Transverse colon (tissue), 4 donors: ENCODE results near the gene CLOCK. TPM values are rescaled to one million over a fixed set of nuclear protein-coding genes. Genes with fewer than 3 reads are reported as not detected.

ENCODE experiments used
- DNase-seq: peaks from one replicate; pipeline ENCODE4 v3.0.0-alpha.2; 2019
- H3K27ac ChIP-seq, 4 donors: fragments of 200-600 bp; sonication (generic); 2 replicates each; pipeline ENCODE4 v1.5.1; 2016 to 2018; ENCODE audit warnings: inconsistent platforms in 4 of 4
- H3K27me3 ChIP-seq: fragments of 200-600 bp; sonication (generic); 2 replicates; pipeline ENCODE4 v1.5.1; 2017; ENCODE audit warnings: inconsistent platforms
- H3K36me3 ChIP-seq, 4 donors: fragments of 200-600 bp; sonication (generic); 2 replicates each; pipeline ENCODE4 v1.5.1; 2017 to 2019; ENCODE audit warnings: inconsistent platforms in 4 of 4
- H3K4me1 ChIP-seq, 4 donors: fragments of 200-600 bp; sonication (generic); 2 replicates each; pipeline ENCODE4 v1.5.1; 2017 to 2020; ENCODE audit warnings: inconsistent platforms in 4 of 4
- H3K4me3 ChIP-seq, 4 donors: fragments of 200-600 bp; sonication (generic); 1 replicate in 1 of 4; 2 replicates in 3 of 4; pipeline versions ENCODE4 v1.5.1 to v1.6.1; 2017 to 2019; ENCODE audit warnings: inconsistent platforms in 4 of 4
- H3K9me3 ChIP-seq, 2 donors: fragments of 200-600 bp; sonication (generic); 2 replicates each; pipeline ENCODE4 v1.5.1; 2017 to 2019; ENCODE audit warnings: inconsistent platforms in 2 of 2
- EP300 ChIP-seq: sonication (generic); formaldehyde crosslinking; IDR thresholded peaks from one replicate; pipeline ENCODE4 v1.6.1; 2017; ENCODE audit warnings: antibody characterized with exemption, low read depth
- POLR2A ChIP-seq: fragments of 450-650 bp; IDR thresholded peaks from one replicate; pipeline ENCODE4 v1.6.1; 2016; ENCODE audit warnings: antibody characterized with exemption, mild to moderate bottlenecking, moderate library complexity
- POLR2AphosphoS5 ChIP-seq, 3 donors: sonication (generic); formaldehyde crosslinking; IDR thresholded peaks; one replicate each; pipeline ENCODE4 v1.6.1; 2016; ENCODE audit warnings: antibody characterized with exemption in 3 of 3
- WGBS, 2 donors: methylation state at CpG; one replicate each; pipeline ENCODE4 v1.1.5; 2018; ENCODE audit warnings: low coverage in 1 of 2; 5-methylcytosine and 5-hydroxymethylcytosine counted together
- in situ Hi-C, 4 donors: fragments of 200-750 bp; cut with MboI; loops; one replicate each; pipeline versions ENCODE4 v1.15.0 to v1.15.1; 2017; ENCODE audit warnings: low sequenced_read_pairs in 3 of 4, low pct_ligation_motif_present in 1 of 4, low pct_unique_long_range_greater_than_20kb in 1 of 4
- intact Hi-C: fragments of 100-400 bp; cut with DNase I; formaldehyde crosslinking; loops from one replicate; pipeline ENCODE4 v1.15.1; 2023; ENCODE audit warnings: low total_unique reads
- total RNA-seq, 4 donors: library from RNA; depleted of rRNA; stranded (reverse); fragments of >200 nt; gene quantifications; one replicate each; pipeline ENCODE4 v1.1.0, GENCODE V29; 2016
- TF ChIP-seq, protein P1 (sequence below), 5 experiments: fragments of 200-600 bp in 3 of 5; fragments of 450-650 bp in 2 of 5; sonication (generic) in 3 of 5; IDR thresholded peaks; 1 replicate in 2 of 5; 2 replicates in 3 of 5; pipeline ENCODE4 v1.5.1; 2016 to 2017; ENCODE audit warnings: antibody characterized with exemption in 5 of 5, inconsistent platforms in 3 of 5, mild to moderate bottlenecking in 2 of 5, moderate library complexity in 1 of 5

The CLOCK gene
- total RNA-seq, 4 donors from 2014 or later: 6.7 to 19.7 (median 16.9) TPM

DNA sequence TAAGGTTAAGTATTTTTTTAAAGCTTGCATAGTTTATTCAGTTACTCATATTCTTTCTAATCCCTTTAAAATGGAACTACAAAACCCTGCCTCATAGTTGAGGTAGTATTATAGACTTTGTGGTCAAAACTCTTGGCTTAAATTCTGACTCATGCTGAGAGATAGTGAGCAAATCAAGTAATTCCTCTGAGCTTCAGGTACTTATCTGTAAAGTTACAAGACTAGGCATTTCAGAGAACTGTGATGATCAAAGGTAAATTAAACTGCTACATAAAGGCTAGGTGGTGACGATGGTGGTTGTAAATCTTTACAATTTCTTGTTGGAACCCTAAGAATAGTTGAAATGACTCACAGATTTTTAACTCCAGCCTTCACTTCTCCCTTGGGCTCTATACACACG lies 3.2 kb upstream of the CLOCK start:
- Histone ChIP-seq H3K27me3 (no peaks in the 10 kb centered on the region), H3K4me3 (no peak overlapping the region), H3K27ac (no peak overlapping the region), H3K36me3 (no peaks in the 10 kb centered on the region), H3K9me3 (no peaks in the 10 kb centered on the region), H3K4me1 (peaks cover 0 to 27% (median 11%) of the 10 kb centered on the region in 4 donors)
- intact Hi-C loops (loop anchor here (5.0 kb wide), 1 partner anchor 203 kb away; the partner anchor contains the start of gene SRD5A3), in situ Hi-C loops (loop anchor here (10.0 to 25.0 kb wide), 3 partner anchors 195 to 213 kb away; partner anchors contain the start of gene SRD5A3 (in 3 of the 4))
- DNase-seq: no peak
- 24 to 43% methylated on average over 2 of the region's 2 CpGs for WGBS, 2 donors
- TF ChIP-seq, protein P1, sequence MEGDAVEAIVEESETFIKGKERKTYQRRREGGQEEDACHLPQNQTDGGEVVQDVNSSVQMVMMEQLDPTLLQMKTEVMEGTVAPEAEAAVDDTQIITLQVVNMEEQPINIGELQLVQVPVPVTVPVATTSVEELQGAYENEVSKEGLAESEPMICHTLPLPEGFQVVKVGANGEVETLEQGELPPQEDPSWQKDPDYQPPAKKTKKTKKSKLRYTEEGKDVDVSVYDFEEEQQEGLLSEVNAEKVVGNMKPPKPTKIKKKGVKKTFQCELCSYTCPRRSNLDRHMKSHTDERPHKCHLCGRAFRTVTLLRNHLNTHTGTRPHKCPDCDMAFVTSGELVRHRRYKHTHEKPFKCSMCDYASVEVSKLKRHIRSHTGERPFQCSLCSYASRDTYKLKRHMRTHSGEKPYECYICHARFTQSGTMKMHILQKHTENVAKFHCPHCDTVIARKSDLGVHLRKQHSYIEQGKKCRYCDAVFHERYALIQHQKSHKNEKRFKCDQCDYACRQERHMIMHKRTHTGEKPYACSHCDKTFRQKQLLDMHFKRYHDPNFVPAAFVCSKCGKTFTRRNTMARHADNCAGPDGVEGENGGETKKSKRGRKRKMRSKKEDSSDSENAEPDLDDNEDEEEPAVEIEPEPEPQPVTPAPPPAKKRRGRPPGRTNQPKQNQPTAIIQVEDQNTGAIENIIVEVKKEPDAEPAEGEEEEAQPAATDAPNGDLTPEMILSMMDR (IDR thresholded peaks at IDR 0.05): no peak
- no peak for TF ChIP-seq POLR2AphosphoS5 (IDR thresholded peaks at IDR 0.05)
- no peak for TF ChIP-seq EP300
- TF ChIP-seq POLR2A: no peak

DNA sequence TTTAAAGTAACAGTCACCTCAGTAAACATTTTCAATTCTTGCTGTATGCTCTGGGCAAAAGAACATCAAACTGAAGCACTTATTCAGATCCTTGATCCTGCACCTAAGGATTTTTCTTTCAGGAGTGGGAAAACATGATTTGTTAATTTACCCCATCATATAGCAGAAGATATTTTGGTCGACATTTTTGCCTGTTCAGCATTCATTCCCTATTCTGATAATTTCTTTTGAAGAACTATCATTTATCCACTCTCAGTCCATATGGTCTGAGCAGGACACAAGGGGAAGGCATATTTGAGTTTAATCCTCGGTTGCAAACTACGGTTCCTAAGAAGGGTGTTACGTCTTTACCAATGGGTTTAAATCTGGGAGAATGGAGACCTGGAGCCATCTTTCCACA lies 1.2 kb upstream of the CLOCK start:
- WGBS, 2 donors: 58 to 83% methylated on average over 2 to 4 of the region's 4 CpGs
- Histone ChIP-seq H3K4me1 (peaks cover 0 to 29% (median 19%) of the 10 kb centered on the region in 4 donors), H3K9me3 (no peaks in the 10 kb centered on the region), H3K27me3 (no peaks in the 10 kb centered on the region), H3K27ac (peak overlapping the region; percentile 97 to 100 (median 98)), H3K36me3 (no peaks in the 10 kb centered on the region), H3K4me3 (peak overlapping the region in 3 of 4 donors; percentile 72 to 97 (median 85))
- TF ChIP-seq, protein P1 (IDR thresholded peaks at IDR 0.05): no peak
- TF ChIP-seq POLR2A (no peak), EP300 (no peak), POLR2AphosphoS5 (IDR thresholded peaks at IDR 0.05) (no peak)
- in situ Hi-C loops: loop anchor here in 1 of 4 donors (25.0 kb wide), 1 partner anchor 211 kb away; the partner anchor contains the start of gene SRD5A3
- no peak for DNase-seq
- intact Hi-C loops: loop anchor here (5.0 kb wide), 1 partner anchor 201 kb away; the partner anchor contains the start of gene SRD5A3

DNA sequence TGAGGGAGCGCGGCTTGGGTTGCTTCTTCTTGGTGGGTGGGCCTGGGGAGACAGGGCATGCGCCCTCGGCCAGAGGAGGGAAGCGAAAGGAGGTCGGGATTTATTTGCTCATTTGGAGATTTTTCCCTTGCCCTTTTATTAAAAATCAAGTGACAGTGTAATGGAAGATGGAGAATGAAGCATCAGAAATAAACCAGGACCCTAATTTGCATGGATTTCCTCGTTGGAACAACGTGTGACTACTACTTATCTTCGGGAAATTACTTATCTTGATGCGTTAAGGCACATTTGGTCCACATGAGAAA lies 709 bp upstream of the CLOCK start:
- Histone ChIP-seq H3K4me1 (peaks cover 0 to 29% (median 19%) of the 10 kb centered on the region in 4 donors), H3K9me3 (no peaks in the 10 kb centered on the region), H3K4me3 (peak overlapping the region; percentile 72 to 97 (median 90)), H3K36me3 (no peaks in the 10 kb centered on the region), H3K27ac (peak overlapping the region; percentile 97 to 100 (median 98)), H3K27me3 (no peaks in the 10 kb centered on the region)
- in situ Hi-C loops (loop anchor here in 1 of 4 donors (25.0 kb wide), 1 partner anchor 210 kb away; the partner anchor contains the start of gene SRD5A3), intact Hi-C loops (loop anchor here (5.0 kb wide), 1 partner anchor 200 kb away; the partner anchor contains the start of gene SRD5A3)
- DNase-seq: no peak
- TF ChIP-seq, protein P1 (IDR thresholded peaks at IDR 0.05): no peak
- TF ChIP-seq POLR2AphosphoS5 (IDR thresholded peaks at IDR 0.05) (no peak), EP300 (peak; percentile 12), POLR2A (no peak)
- WGBS, 2 donors: 0 to 5% methylated on average over 4 to 10 of the region's 10 CpGs

DNA sequence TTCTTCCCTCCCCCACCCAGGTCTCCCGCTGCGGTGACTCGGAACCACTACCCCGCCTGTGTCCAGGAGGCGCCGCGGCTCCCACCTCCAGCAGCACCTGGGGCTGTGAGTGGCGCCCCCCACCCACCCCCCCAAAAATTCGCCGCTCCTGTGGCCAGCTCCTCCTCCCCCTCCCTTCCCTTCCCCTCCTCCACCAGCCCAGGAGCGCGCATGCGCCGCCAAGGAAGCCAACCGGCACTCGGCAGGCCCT lies 278 bp downstream of the CLOCK start:
- WGBS, 2 donors: 0% methylated on average over 4 of the region's 16 CpGs; no CpG with 5 or more reads in 1 of the 2 donors
- intact Hi-C loops (loop anchor here (5.0 kb wide), 1 partner anchor 199 kb away; the partner anchor contains the start of gene SRD5A3), in situ Hi-C loops (loop anchor here in 1 of 4 donors (25.0 kb wide), 1 partner anchor 209 kb away; the partner anchor contains the start of gene SRD5A3)
- Histone ChIP-seq H3K9me3 (no peaks in the 10 kb centered on the region), H3K27me3 (no peaks in the 10 kb centered on the region), H3K4me1 (peaks cover 0 to 29% (median 19%) of the 10 kb centered on the region in 4 donors), H3K36me3 (no peaks in the 10 kb centered on the region), H3K4me3 (peak overlapping the region; percentile 72 to 97 (median 90)), H3K27ac (peak overlapping the region; percentile 97 to 100 (median 98))
- no peak for DNase-seq
- TF ChIP-seq POLR2A (no peak), EP300 (no peak), POLR2AphosphoS5 (IDR thresholded peaks at IDR 0.05) (no peak)
- TF ChIP-seq, protein P1 (IDR thresholded peaks at IDR 0.05): no peak
